ENCODE results near the gene NKAP.
"Not testable (repeated sequence)": the region's sequence is repeated elsewhere in the genome, so short reads cannot be mapped to it uniquely, and the experiment has no call there.

NKAP gene

DNA sequence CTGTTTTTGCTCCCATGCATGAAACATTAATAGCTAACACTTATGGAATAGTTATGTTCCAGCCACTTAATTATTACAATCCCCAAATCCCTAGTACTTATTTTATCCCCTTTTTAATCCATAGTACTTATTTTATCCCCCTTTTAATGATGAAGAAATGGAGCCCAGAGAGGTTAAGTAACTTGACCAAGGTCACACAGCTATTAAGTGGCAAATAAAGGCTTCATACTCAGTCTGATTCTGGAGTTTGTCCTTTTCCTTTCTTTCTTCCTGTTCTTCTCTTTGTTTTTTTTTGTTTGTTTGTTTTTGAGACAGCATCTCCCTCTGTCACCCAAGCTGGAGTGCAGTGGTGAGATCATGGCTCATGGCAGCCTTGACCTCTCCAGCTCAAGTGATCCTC, 2.2 kb downstream of the NKAP start:
- no peak for DNase-seq (ENCODE audit: low read depth in 3 of 3, low spot score in 1 of 3)

DNA sequence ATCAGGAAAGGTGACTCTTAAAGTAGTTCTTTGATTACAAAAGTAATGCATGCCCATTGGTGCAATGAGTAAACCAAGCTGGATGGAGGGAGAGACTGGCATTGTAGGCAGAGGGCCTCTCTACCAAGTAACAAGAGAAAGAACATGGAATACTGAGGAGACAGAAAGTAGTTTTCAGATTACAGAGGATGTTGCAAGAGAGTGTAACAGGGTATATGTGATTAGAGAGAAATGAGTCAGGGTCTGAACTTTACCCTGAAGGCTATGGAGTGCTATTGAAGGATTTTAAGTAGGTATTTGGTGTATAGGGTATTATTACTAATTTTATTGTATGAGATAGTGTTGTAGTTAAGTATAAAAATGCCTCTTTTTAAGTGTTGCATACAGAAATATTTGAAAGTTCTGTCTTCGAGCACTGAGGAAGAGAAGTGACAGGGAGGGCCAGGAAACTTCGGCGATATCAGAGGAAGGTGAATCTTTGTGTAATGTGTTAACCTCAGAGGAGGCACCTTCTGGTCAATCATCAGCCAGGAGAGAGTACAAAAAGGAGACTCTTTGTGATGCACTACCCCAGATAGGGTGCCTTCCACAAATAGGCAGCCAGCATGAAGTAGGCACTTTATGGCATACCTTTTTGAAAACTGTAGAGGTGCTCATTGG, 8.2 kb downstream of the NKAP start:
- no peak for DNase-seq (ENCODE audit: low read depth in 3 of 3, low spot score in 1 of 3)

DNA sequence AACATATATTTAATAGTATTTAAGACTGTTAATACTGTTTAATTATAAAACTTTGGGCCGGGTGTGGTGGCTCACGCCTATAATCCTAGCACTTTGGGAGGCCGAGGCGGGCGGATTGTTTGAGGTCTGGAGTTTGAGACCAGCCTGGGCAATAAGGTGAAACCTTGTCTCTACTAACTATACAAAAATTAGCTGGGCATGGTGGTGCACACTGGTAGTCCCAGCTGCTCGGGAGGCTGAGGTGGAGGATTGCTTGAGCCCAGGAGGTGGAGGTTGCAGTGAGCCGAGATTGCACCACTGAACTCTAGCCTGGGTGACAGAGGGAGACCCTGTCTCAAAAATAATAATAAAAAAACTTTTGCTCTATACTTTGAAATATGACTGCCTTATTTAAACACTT, 21.2 kb downstream of the NKAP start:
- not testable (repeated sequence) for DNase-seq (ENCODE audit: low read depth in 3 of 3, low spot score in 1 of 3)

DNA sequence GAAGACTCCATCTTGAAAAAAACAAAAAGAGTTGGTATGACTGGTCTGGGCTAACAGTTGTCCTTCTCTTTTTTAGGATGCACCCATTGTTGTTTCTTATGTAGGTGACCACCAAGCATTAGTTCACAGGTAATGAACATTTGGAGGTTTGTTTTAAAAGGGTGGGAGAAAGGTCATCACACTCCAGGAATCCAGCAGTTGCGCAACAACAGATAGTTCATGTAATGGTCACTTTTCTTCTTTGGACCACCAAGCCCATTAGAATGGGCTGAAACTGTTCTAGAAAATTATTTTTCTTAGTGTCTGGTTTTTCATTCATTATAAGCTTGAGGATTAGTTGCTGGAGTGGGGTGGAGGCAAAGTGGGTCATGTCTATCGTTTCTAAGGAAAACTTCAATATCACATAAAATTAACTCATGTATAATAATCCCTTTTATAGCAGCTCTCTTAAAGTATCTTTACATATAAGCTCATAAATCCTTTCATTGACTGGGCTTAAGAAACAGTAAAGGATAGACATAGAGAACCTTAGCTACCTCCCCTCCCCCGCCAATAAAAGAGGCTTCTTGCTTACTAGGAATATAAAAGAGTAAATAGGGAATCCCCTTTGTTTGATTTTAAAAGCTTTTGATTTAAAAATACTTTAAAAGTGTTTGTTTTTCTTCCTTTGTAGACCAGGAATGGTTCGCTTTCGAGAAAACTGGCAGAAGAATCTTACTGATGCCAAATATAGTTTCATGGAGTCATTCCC, 23.5 kb downstream of the NKAP start:
- no peak for DNase-seq (ENCODE audit: low read depth in 3 of 3, low spot score in 1 of 3)

DNA sequence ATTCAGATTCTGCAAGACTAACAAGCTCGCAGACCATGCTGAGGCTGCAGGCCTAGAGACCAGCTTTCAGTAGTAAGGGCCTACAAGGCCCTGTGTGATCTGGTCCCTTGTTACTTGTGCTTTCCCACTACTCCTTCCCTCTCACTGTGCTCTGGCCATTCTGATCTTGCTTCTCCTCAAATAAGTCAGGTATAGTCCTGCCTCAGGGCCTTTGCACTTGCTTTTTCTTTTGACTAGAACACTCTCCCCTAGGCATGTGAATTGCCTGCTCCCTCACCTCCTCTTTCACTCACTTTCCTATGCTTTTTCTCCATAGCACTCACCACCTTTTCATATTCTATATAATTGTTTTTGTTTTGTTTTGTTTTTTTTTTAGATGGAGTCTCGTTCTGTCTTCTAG, 25.7 kb downstream of the NKAP start:
- no peak for DNase-seq (ENCODE audit: low read depth in 3 of 3, low spot score in 1 of 3)

DNA sequence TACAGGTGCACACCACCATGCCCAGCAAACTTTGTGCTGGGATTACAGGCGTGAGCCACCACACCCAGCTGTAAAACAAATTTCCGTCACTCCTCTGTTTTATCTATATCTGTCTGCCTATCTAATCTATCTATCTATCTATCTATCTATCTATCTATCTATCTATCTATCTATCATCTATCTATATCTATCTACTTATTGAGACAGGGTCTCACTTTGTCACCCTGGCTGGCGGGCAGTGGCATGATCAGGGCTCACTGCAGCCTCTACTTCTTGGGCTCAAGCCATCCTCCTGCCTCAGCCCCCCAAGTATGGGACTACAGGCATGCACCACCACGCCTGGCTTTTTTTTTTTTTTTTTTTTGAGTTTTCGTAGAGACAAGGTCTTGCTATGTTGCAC, 27.2 kb downstream of the NKAP start:
- DNase-seq (ENCODE audit: low read depth in 3 of 3, low spot score in 1 of 3) = no peak

DNA sequence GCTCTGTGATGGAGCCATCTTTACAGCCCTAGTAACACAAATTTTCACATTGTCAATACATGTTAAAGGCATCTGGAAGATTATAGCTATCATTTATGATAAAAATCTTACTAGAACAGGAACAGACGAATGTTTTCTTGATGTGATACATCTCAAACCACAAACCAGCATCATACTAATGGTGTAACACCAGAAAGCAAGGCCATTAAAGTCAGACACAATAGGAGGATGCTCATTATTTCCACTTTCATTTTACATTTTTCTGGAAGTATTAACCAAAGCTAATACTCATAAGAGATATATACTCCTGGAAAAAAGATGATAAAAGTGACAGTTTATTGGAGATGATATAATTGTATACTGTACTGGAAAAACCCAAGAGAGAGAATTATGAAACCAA, 42.6 kb downstream of the NKAP start:
- DNase-seq (ENCODE audit: low read depth in 3 of 3, low spot score in 1 of 3) = no peak

DNA sequence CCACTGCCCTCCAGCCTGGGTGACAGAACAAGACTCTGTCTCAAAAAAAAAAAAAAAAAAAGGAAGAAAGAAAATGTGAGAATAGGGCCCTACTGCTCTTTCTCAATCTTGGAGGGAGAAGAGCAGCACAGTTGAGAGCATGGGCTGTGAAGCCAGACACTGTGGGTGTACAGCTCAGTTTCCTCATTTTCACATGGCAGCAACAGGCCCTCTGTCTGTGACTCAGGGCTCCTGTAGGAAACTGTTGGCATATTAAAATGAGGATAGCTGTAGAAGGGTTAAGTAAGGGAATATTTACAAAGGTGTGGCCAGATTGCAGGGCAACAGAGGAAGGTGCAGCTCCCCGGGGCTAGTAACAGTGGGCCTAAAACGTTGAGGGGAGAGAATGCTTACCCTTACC, 44.4 kb downstream of the NKAP start:
- no peak for DNase-seq (ENCODE audit: low read depth in 3 of 3, low spot score in 1 of 3)

DNA sequence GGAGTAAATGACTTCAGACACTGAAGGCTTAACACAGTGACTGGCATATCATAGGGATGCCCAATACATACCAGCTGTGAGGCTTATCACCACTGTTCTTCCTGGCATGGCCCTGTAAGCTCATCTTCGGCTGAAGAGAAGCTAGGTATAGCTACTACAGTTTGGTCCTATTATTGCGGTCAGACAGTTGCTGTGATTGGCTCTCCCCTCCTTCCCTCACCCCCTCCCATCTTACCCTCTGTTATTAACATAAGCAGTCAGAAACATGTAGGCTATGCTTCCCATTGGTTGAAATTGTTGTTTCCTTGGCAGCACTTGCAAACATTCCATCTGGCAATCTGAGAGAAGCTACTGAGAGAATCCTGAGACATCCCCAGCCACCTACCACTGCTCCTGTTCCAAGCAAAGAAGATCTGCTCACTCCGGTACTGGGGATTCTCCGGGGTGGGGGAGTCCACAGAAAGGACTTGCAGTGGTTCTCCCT, 47.7 kb downstream of the NKAP start, which contains the start of gene AKAP14:
TSS of gene AKAP14 (plus strand) at position 51 of the 484 bp plus-strand sequence. CDS start 7,331 bp downstream, outside the sequence.
- no peak for DNase-seq (ENCODE audit: low read depth in 3 of 3, low spot score in 1 of 3)

DNA sequence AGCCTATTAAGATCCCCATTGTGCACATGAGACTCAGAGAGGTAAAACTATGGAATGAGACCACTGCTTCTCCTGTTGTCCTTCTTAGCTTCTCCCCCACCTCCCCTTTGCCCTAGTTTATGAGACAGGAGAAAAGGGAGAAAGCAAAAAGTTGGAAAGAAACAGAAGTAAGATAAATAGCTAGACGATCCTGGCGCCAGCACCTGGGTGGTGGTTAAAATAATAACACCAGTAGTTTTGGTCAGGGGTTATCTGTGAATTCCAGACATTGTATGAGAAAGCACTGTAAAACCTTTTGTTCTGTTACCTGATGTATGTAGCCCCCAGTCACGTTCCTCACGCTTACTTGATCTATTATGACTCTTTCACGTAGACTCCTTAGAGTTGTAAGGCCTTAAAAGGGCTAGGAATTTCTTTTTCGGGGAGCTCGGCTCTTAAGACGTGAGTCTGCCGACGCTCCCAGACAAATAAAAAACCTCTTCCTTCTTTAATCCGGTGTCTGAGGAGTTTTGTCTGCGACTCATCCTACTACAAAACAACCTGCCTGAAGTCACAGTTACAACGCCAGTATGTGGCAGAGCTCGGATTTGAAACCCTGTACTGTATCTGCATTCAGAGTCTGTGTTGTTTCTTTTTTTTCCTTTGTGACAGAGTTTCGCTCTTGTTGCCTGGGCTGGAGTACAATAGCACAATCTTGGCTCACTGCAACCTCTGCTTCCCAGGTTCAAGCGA, 51.4 kb downstream of the NKAP start:
- DNase-seq (ENCODE audit: low read depth in 3 of 3, low spot score in 1 of 3) = not testable (repeated sequence)

DNA sequence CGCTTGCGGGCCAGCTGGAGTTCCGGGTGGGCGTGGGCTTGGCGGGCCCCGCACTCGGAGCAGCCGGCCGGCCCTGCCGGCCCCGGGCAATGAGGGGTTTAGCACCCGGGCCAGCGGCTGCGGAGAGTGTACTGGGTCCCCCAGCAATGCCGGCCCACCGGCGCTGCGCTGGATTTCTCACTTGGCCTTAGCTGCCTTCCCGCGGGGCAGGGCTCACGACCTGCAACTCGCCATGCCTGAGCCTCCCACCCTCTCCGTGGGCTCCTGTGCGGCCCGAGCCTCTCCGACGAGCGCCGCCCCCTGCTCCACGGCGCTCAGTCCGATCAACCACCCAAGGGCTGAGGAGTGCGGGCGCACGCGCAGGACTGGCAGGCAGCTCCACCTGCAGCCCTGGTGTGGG, 52.9 kb downstream of the NKAP start:
- not testable (repeated sequence) for DNase-seq (ENCODE audit: low read depth in 3 of 3, low spot score in 1 of 3)

DNA sequence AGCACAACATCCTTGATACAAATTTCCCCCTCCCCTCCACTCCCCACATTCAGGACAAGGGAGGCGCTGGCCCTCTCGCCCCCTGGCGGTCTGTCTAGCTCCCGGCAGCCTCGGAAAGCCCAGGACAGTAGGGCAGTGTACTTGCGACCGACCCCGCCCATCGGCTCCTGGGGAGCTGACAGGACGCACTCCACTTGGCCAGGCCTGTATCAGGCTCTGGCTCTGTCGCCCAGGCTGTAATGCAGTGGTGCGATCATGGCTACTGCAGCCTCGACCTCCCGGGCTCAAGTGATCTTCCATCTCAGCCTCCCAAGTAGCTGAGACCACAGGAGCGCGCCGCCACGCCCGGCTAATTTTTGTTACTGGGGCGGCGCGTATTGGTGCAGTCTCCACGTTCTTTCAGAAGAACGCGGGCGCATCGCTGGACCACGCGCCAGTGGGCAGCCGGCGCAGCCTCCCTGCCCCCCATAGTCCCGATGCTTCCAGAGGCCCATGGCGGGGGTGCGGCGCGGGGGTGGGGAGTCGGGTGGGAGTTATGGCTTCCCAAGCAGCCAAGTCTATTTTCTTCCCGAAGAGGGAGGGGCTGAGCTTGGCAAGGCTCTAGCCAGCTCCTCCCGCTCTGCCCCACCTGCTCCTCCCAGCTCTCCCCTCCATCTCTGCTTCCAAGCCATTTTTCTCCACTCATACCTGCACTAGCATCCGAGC, 55.7 kb downstream of the NKAP start:
- peak in 2 of 3 donors; percentile 21 to 32 for DNase-seq (ENCODE audit: low read depth in 3 of 3, low spot score in 1 of 3)

DNA sequence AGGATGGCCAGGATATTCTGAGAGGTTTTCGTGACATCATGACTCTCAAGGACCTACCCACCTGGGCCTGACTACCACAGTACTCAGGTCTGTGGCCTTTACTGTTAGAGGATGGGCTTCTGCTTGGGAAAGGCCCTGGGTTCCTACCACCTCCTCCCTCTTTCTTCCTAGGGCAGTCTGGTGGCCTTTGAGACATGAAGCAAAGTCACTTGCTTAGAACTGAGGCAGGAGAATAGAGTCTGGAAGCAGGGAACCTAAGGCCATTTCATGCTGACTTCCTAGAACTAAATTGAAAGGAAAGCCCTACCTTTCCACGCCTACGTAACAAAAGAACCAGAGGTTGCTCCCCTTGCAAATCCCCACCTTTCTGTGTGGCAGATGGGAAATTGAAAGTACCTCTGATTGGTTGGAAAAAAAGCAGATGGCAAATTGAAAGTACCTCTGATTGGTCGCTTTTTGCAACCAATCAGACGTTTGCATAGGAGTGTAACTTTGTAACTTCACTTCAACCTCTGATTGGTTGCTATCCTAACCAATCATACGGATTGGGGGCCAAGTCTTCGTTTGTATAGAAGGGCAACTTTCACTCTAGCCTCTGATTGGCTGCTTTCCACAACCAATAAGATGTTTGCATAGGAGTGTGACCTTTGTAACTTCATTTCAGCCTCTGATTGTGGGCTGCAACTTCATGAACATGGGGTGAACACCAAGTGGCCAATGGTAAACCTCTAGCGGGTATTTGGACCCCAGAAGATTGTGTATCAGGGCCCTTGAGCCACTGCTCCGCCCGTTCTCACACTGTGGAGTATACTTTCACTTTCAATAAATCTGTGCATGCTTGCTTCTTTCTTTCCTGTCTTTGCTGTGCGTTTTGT, 57.8 kb downstream of the NKAP start:
- DNase-seq (ENCODE audit: low read depth in 3 of 3, low spot score in 1 of 3) = no peak

DNA sequence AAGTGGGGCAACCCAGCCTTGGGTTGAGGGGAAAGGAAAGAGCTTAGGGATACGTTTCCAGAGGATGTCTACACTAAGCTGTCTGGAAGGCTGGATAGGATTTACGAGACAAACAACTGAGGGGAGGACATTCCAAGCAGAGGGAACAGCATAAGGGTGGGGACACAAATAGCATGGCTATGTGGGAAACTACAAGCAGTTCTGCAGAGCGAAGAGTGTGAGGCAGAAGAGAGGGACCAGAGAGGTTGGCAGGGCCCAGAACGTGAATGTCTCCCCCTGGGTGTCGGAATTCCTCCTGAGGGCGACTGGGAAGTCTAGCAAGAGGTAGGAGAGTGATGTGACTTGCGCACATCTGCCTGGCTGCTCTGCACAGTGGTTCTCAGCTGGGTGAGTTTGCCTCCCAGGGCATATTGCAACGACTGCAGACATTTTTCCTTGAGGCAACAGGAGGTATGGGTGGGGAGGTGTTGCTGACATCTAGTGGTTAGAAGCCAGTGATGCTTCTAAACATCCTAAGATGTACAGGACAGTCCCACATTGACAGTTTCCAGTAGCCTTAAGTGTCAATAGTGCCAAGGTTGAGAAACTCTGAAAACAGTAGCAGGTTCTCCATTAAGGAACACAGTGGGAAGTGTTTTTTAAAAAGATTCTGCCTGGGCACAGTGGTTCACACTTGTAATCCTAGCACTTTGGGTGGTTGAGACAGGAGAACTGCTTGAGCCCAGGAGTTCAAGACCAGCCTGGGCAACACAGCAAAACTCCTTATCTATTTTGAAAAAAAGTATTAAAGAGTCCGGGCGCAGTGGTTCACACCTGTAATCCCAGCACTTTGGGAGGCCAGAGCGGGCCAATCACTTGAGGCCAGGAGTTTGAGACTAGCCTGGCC, 62.8 kb downstream of the NKAP start:
- no peak for DNase-seq (ENCODE audit: low read depth in 3 of 3, low spot score in 1 of 3)

DNA sequence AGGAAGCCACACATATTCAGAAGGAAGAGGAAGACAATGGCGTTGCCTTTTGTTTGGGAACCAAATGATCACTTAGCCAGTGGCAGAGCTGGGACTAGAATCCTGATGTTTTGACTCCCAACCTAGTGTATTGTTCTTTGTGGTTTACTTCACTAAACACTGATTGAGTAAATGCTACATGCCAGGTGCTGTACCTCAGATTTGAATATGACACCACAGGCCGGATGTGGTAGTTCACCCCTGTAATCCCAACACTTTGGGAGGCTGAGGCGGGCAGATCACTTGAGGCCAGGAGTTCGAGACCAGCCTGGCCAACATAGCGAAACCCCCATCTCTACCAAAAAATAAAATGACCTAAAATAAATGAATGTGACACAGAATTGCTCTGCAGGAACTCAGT, 63.5 kb downstream of the NKAP start:
- DNase-seq (ENCODE audit: low read depth in 3 of 3, low spot score in 1 of 3) = no peak

DNA sequence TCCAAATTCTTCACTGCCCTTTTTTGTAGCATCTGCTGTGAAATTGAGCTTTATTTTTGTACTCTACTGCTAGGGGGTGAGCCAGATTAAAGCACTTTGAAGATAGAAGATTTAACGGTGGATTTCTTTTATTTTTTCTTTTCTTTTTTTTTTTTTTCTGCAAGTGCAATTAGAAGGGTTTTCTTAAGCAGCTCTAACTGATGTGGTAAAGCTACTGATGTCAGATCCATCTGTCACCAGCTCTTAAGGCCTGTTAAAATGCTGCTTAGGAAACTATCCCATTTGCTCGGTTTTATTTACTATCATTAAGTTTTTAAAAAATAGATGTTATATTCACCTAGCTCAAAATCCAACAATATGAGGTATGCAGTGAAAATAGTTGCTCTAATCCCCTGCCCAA, 64.8 kb downstream of the NKAP start:
- no peak for DNase-seq (ENCODE audit: low read depth in 3 of 3, low spot score in 1 of 3)

DNA sequence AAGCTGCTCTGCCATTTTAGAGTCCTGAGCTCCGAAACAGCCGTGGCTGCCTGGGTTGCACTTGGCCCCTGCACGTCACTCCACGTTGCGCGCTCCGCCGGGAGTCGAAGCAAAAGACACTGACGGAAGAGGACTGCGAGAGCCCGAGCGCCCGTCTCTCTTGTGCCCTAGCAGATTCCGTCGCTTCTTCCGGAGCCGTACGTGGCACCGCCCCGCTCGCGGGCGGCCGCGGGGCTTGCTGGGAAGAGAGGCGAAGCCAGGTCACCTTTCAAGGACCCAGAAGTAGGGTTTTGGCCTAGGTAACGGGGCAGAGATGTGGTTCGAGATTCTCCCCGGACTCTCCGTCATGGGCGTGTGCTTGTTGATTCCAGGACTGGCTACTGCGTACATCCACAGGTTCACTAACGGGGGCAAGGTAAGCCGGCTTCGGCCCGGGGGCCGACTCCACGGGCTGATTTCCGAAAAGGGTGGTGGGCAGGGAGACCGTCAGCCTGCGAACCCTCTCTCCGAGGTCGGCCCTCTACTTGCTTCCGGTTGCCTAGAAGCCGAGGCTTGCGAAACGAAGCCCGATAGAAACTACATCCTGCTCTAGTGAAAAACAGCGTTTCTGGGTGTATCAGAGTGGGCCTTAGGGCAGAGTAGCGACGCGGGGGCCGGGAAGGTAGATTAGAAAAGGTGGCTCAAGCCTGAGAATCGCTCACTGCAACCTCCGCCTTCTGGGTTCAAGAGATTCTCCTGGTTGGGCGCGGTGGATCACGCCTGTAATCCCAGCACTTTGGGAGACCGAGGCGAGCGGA, 71.8 kb downstream of the NKAP start, which contains the start of the genes NDUFA1 and RNF113A:
TSS of gene NDUFA1 (plus strand) at position 234 of the 797 bp plus-strand sequence. CDS start at position 314, 80 bp downstream.
TSS of gene RNF113A (minus strand) at position 135 of the 797 bp plus-strand sequence. CDS start at position 15, 120 bp downstream.
- DNase-seq (ENCODE audit: low read depth in 3 of 3, low spot score in 1 of 3) = peak; percentile 51 to 67 (median 63)

DNA sequence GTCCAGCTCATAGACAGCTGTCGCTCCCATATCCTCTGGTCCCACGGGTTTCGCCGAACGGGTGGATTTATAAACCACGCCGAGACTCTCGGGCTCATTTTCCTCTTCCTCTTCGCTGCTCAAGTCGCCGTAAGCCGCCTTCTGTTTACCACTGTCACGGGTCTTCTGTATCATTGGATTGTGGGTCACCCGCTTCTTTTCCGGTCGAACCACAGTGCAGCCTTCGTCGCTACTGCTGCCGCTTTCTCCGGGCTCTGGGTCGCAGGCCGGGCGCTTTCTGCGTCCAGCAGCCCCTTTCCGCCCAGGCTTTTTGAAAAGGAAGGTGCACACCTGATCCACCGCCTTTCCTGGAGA, 72.3 kb downstream of the NKAP start:
- no peak for DNase-seq (ENCODE audit: low read depth in 3 of 3, low spot score in 1 of 3)

Data from stimulated activated CD4-positive, alpha-beta T cell treated with anti-CD3 and anti-CD28 coated beads, TNF-alpha, amount 100 ng/mL, for 1 hour (primary cell).